ENCODE data around the gene TXK. TPM values are rescaled to one million over a fixed set of nuclear protein-coding genes. Genes with fewer than 3 reads are reported as not detected.

TXK gene
- total RNA-seq, 1 donor from 2014 or later: 4.7 TPM

DNA sequence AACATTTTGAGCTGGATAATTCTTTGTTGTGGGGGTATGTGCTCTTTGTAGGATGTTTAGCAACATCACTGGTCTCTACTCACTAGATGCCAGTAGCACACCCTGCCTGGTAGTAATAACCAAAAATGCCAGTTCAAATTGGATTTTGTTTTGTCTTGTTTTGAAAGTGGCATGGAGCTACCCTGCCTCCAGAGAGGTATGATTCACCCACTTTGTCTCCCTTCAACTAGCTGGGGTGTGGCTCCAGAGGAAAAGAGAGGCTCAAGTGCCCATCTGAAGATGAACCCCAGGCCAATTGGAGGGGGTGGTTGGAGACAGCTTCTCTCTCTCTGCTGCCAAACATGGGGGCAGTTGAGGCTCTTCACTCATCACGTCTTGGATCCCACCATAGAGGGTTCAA lies 83.0 kb downstream of the TXK start:
- DNase-seq (ENCODE audit: low read depth): no peak

DNA sequence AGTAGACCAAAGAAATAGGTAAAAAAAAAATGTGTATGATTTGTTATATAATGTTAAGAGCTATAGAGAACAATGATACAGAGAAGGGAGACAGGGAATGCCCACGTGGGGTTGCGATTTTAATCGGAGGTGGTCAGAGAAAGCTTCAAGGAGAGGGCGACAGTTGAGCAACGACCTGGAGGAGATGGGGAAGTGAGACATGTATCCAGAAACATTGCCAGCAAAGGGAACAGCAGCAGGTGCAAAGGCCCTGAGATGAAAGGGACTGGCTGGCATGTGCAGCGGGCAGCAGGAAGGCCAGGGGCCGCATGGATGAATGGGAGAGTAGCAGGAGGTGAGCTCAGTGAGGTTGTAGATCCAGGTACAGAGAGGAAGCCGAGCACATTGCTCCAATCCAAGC lies 84.6 kb downstream of the TXK start:
- no peak for DNase-seq (ENCODE audit: low read depth)

DNA sequence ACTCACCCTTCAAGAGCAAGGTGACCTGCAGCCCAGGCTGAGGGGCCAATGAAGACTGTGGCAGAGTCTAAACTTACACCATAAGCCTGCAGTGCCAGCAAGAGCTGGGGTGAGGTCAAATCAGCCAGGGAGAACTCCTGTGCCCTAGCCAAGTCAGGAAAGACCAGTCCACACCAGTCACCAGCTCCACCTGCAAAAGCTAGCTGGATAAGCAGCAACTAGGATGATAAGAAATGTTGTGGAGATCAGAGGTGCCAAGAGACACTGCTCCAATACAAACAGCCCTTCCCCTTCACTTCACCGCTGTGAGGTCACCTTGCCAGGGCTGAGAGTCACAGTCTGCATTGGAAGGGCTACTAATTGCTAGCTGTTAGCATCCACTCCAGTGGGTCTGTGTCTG lies 86.2 kb downstream of the TXK start:
- DNase-seq (ENCODE audit: low read depth): no peak

GRCh38 chr4:48047421-48047844 lies 86.6 kb downstream of the TXK start:
- DNase-seq (ENCODE audit: low read depth): peak; percentile 18

DNA sequence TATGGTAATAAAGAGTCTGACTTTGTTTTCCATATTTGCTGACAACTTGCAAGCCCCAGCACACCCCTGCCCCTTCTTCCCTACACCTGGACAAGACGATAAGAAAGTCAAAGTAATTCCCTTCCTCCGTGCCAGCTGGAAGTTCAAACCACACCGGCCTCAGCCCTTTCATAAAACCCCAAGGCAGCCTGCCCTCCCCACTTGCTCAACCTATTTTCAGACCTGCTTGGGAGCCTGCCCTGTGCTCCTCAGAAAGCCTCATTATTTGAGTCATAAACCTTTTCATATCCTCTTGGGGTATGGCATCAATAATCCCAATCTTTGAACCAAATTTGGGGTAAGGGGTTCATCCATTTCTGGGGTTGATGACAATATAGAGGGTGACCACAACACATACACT lies 88.0 kb downstream of the TXK start:
- DNase-seq (ENCODE audit: low read depth): no peak

GRCh38 chr4:48044298-48044697 lies 89.8 kb downstream of the TXK start:
- DNase-seq (ENCODE audit: low read depth): no peak

- no peak for DNase-seq (ENCODE audit: low read depth)
Observed at GRCh38 chr4:48043504-48043903, 90.5 kb downstream of the TXK start.

DNA sequence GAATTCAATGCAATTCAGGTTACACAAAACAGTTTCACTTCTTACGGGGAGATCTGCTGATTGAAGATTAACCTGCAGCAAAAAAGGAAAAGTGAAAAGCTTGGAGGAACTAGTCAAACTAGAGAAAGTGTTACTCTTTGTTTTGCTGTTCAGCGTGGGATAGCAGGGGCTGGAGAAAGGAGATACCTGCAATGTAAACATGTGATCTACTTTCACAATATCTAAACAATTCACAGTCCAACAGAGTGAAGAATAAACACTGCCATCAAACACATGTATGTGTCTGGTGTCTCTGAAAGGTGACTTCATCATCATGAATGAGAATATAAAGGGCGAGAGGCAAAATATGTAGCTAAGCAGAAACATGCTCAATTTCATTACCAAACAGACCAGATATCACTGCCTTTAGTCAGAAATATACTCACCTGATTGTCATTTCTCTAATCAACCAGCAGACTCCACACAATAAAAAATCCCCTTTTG lies 91.0 kb downstream of the TXK start:
- DNase-seq (ENCODE audit: low read depth): peak; percentile 58

DNA sequence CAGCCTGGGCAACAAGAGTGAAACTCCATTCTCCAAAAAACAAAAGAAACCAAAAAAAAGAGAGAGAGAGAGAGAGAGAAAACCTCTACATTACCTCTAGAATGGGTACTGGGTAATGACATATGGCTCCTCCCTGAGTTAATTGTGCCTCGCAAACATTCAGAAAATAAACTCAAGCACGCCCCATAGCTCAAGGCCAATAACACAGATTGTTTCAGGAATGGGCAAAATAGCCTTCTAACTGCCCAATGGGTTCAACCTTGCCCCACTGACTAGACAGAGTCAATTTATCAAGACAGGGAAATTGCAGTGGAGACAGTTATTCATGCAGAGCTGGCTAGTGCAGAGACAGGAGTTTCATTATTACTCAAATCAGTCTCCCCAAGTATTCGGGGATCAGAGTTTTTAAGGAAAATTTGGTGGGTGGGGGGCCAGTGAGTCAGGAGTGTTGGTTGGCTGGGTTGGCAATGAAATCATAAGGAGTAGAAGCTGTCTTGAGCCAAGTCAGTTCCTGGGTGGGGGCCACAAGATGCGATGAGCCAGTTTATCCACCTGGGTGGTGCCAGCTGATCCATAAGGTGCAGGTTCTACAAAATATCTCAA lies 92.4 kb downstream of the TXK start:
- no peak for DNase-seq (ENCODE audit: low read depth)

DNA sequence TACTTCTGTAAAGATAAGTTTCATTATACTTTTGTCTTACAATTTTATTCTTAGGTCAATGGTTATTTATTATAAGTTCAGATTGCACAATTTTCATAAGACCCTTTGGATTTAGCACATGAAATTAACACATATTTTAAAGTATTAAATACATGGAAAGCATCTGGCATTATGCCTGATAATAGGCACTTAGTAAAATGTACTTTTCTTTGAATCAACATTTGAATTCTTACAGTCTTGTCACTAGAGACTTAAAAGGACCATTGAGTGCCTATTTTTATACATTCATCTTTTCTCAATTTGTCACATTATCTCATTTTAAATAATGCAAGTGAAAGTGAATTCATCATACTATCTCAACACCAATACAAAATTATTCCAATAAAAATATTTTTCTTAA lies 94.5 kb downstream of the TXK start:
- no peak for DNase-seq (ENCODE audit: low read depth)

- no peak for DNase-seq (ENCODE audit: low read depth)
Observed at GRCh38 chr4:48038666-48039065, 95.4 kb downstream of the TXK start.

DNA sequence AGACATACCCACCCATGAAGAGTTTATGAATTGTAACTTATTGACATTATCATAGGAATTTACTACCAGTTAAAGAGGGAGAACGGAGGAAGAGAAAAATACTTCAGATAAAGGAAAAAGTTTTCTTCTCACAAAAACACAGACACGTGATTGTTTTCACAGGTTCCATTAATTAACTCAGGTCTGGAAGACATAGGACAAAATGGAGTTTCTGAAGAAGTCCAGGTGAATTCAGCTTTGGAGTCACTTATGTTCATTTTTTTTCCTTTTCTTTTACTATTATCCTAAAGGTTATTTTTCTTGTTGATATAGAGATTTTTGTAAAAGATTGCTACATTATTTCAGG lies 97.0 kb downstream of the TXK start:
- DNase-seq (ENCODE audit: low read depth): no peak

DNA sequence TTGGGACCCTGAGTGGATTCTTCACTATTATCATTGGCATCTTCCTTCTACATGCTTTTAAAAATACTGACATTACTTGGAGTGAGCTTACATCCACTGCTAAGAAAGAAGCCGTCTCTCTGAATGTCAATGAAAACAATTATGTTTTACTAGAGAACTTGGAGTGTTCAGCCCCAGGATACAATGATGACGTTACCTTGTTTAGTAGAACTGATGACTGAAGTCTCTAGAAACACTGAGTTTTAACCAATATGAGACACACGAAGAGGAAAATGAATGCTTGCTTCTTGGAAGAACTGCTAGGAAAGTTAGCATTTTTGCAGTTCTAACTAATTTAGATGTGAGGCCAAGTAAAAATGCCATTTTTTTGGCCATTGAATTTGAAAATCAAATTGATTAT lies 98.1 kb downstream of the TXK start:
- DNase-seq (ENCODE audit: low read depth): no peak

- peak; percentile 36 for DNase-seq (ENCODE audit: low read depth)
Observed at GRCh38 chr4:48033825-48034413, 100.1 kb downstream of the TXK start.

DNA sequence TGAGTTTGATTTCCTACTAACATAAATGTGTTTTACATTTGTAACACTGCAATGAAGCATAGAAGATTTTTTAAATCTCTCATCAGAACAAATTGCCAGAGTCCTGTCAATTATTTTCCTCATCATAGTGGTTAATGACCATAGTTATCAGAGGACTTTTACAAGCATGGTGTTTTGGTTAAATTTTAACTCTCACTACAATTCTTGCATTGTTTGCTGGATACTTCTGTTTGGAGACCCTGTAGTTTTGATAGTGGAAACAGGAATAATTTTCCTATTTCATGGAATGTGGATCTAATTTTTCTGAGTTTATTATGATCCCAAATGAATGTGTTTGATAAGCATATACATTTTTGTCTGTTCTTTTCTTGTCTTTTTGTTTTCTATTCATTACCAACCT lies 100.6 kb downstream of the TXK start:
- no peak for DNase-seq (ENCODE audit: low read depth)

GRCh38 chr4:48032721-48033120 lies 101.3 kb downstream of the TXK start:
- no peak for DNase-seq (ENCODE audit: low read depth)

DNA sequence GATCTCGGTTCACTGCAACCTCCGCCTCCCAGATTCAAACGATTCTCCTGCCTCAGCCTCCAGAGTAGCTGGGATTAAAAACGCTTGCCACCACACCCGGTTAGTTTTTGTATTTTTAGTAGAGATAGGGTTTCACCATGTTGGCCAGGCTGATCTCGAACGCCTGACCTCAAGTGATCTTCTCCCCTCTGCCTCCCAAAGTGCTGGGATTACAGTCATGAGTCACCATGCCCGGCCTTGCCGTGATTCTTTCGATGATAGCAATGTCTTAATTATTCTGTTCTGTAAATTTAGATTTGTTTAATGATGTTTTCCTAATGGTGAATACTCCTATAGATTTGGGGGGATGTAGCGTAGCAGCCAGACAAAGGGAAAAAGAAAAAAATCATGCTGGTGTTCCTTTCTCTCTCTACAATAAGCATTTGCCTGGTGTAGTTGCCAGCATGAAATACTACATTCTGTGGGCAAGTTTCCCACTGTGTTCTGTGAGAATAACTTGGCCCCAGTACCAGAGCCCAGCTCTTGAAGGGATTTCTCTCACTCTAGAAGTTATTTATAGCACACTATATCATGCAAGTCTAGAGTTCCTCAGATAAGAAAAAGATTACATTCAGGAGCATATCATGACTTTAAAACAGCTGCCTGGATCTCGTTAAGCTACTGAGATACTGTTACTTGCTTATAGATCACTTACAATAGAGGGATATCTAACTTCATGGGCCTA lies 102.1 kb downstream of the TXK start:
- no peak for DNase-seq (ENCODE audit: low read depth)

- DNase-seq (ENCODE audit: low read depth): no peak
Observed at GRCh38 chr4:48030470-48030869, 103.6 kb downstream of the TXK start.

GRCh38 chr4:48028696-48029095 lies 105.4 kb downstream of the TXK start:
- no peak for DNase-seq (ENCODE audit: low read depth)

GRCh38 chr4:48027653-48028052 lies 106.4 kb downstream of the TXK start:
- DNase-seq (ENCODE audit: low read depth): no peak

DNA sequence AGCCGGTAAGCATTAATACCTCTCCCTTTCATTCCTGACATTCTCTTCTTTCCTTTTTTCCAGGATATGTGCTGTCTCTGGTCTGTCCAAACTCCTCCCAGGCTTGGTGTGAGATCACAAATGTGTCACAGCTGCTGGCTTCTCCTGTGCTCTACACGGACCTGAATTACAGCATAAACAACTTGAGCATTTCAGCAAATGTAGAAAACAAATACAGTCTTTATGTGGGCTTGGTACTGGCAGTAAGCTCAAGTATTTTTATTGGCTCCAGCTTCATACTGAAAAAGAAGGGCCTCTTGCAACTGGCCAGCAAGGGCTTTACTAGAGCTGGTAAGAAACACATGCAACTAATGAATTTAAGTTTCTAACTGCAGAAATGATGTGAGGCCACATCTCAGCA lies 109.0 kb downstream of the TXK start:
- no peak for DNase-seq (ENCODE audit: low read depth)

GRCh38 chr4:48024522-48024921 lies 109.5 kb downstream of the TXK start:
- DNase-seq (ENCODE audit: low read depth): no peak

GRCh38 chr4:48022192-48022799 lies 111.8 kb downstream of the TXK start:
- DNase-seq (ENCODE audit: low read depth): no peak
